Pancreas (tissue), 10 donors: ENCODE results near the gene PITPNM1. TPM values are rescaled to one million over a fixed set of nuclear protein-coding genes. Genes with fewer than 3 reads are reported as not detected.
"Not testable (repeated sequence)": the region's sequence is repeated elsewhere in the genome, so short reads cannot be mapped to it uniquely, and the experiment has no call there.

Experiments
- ATAC-seq, 4 donors: fragments of 200-7000 bp; cut with Tn5 transposase; one replicate each; pipeline versions ENCODE4 v1.8.0 to v1.9.1; 2020; ENCODE audit warnings: mild to moderate bottlenecking in 4 of 4, moderate library complexity in 4 of 4
- DNase-seq, 6 donors: peaks; one replicate each; pipeline ENCODE4 v3.0.0-alpha.2; 2020
- FAIRE-seq: peaks from 2 replicates; lab custom pipeline; 2012; peaks lifted over from hg19 to GRCh38; lab: Jason Lieb, UNC
- H3K27ac ChIP-seq, 4 donors: fragments of 200-600 bp; sonication (generic); 1 replicate in 3 of 4; 2 replicates in 1 of 4; pipeline versions ENCODE4 v1.5.0 to v1.8.0; 2020
- H3K27me3 ChIP-seq, 4 donors: fragments of 200-600 bp; one replicate each; pipeline ENCODE4 v1.8.0; 2021
- H3K36me3 ChIP-seq, 3 donors: fragments of 200-600 bp; sonication (generic) in 1 of 3; one replicate each; pipeline versions ENCODE4 v1.5.0 to v1.8.0; 2020 to 2021
- H3K4me1 ChIP-seq, 3 donors: fragments of 200-600 bp; one replicate each; pipeline ENCODE4 v1.8.0; 2021
- H3K4me3 ChIP-seq, 4 donors: fragments of 200-600 bp; sonication (generic) in 2 of 4; one replicate each; pipeline versions ENCODE4 v1.5.0 to v1.8.0; 2020 to 2021
- H3K9me3 ChIP-seq, 4 donors: fragments of 200-600 bp; one replicate each; pipeline ENCODE4 v1.8.0; 2021
- WGBS, 2 donors: extraction: QIAGEN DNeasy Blood & Tissue Kit; methylation state at CpG; one replicate each; pipeline ENCODE4 v1.1.7; 2013; 5-methylcytosine and 5-hydroxymethylcytosine counted together
- intact Hi-C, 3 donors: fragments of 100-400 bp; cut with DNase I; formaldehyde crosslinking; loops; one replicate each; pipeline versions ENCODE4 v1.11.1 to v1.14.2; 2022
- polyA plus RNA-seq, 2 donors: library from polyadenylated mRNA; stranded (reverse); fragments of 200-250 nt; gene quantifications; one replicate each; pipeline ENCODE4 v1.2.3, GENCODE V29; 2013
- total RNA-seq, 6 donors: library from RNA; stranded (reverse); fragmentation: NEBNext Ultra II Directional in 4 of 6; extraction: Animal tissue kit (Norgen Biotek cat#: 25700) in 4 of 6; gene quantifications; one replicate each; pipeline versions ENCODE4 v1.2.1 to v1.2.4, GENCODE V29; 2021 to 2023
- TF ChIP-seq, protein P1 (sequence below), 4 donors: fragments of 200-600 bp; sonication (generic) in 3 of 4; IDR thresholded peaks; one replicate each; pipeline versions ENCODE4 v1.5.0 to v1.8.0; 2021; ENCODE audit warnings: antibody characterized with exemption in 4 of 4
- donor health status: healthy with polysubstance abuse.
- donor health status: DM: no; HTN: no; CAD: no; lungs with moderate emphysema.
- donor health status: DM: no; HTN: no; CAD: no.
- donor health status: control.
- donor health status: control.
- donor health status: Bipolar disorder and iron deficiency.
- donor health status: DM: yes; HTN: yes; CAD: no.
- donor health status: DM: no; HTN: no; CAD: no.
- donor health status: DM: no; HTN: no; CAD: no.
- donor health status: DM: yes; HTN: yes; CAD: no.

PITPNM1 gene
- 10 to 100 TPM; 10.2 to 34.3 (median 20.5) TPM for total RNA-seq
- polyA plus RNA-seq: 10 to 100 TPM; 34.4 to 35.7 TPM

DNA sequence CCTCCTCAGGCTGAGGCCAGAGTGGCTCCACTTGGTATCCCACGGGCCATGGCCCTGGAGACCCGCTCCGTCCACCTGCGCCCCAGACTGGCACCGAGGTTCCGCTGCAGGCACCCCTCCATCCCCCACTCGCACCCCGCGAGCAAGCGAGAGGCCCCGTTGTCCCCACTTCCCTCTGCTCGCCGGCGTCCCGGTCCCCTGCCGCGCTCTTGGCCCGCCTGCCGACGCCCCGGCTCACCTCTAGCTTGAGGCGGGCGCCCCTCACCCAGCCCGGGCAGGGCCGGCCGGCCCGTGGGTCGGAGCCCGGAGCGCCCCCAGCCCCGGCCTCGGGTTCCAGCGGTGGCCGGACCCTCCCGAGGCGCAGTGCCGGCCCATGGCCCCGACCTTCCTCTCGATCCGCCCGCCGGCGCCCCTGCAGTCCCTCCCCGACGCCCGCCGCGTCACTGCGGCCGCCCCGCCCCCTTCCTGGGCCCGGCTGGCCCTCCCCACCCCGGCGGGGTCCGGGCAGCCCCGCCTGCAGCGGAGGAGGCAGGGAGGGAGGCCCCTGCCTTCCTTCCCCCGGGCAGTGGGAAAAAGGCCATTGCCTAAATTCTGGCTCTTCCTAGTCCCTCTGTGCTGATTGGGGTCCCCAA lies at the start of gene PITPNM1:
PITPNM1 (minus strand) TSS at position 414 of the 632 bp plus-strand sequence. CDS start 1,183 bp downstream, outside the sequence.
- Histone ChIP-seq H3K36me3 (no peaks in the 10 kb centered on the region), H3K4me3 (peak within 1 kb of the TSS; percentile 63 to 86 (median 80)), H3K27me3 (no peaks in the 10 kb centered on the region), H3K4me1 (peaks cover 0 to 26% (median 12%) of the 10 kb centered on the region in 3 donors), H3K27ac (peak within 1 kb of the TSS; percentile 95 to 98 (median 96)), H3K9me3 (no peaks in the 10 kb centered on the region)
- intact Hi-C loops: loop anchor here in 1 of 3 donors (10.0 kb wide), 1 partner anchor 90 kb away; the partner anchor contains the start of gene CARNS1
- FAIRE-seq: no peak
- DNase-seq: peak; percentile 64 to 89 (median 81)
- TF ChIP-seq, protein P1, sequence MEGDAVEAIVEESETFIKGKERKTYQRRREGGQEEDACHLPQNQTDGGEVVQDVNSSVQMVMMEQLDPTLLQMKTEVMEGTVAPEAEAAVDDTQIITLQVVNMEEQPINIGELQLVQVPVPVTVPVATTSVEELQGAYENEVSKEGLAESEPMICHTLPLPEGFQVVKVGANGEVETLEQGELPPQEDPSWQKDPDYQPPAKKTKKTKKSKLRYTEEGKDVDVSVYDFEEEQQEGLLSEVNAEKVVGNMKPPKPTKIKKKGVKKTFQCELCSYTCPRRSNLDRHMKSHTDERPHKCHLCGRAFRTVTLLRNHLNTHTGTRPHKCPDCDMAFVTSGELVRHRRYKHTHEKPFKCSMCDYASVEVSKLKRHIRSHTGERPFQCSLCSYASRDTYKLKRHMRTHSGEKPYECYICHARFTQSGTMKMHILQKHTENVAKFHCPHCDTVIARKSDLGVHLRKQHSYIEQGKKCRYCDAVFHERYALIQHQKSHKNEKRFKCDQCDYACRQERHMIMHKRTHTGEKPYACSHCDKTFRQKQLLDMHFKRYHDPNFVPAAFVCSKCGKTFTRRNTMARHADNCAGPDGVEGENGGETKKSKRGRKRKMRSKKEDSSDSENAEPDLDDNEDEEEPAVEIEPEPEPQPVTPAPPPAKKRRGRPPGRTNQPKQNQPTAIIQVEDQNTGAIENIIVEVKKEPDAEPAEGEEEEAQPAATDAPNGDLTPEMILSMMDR (IDR thresholded peaks at IDR 0.05): no peak
- WGBS, 2 donors: 1% methylated on average over 36 to 58 of the region's 58 CpGs
- peak; percentile 27 to 40 (median 31) for ATAC-seq

DNA sequence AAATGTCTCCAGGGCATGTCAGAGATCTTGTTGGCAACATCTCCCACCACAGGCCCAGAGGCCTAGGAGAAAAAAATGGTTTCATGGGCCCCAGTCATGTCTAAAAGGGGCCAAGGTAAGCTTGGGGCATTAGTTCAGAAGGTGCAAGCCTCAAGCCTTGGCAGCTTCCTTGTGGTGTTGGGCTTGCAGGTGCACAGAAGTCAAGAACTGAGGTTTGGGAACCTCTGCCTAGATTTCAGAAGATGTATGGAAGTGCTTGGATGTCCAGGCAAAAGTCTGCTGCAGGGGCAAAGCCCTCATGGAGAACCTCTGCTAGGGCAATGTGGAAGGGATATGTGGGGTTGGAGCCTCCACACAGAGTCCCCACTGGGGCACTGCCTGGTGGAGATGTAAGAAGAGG lies 46.5 kb upstream of the PITPNM1 start:
- H3K36me3 ChIP-seq, intact Hi-C loops, H3K4me3 ChIP-seq, H3K4me1 ChIP-seq, FAIRE-seq, H3K27me3 ChIP-seq, H3K27ac ChIP-seq, H3K9me3 ChIP-seq, ATAC-seq, DNase-seq: not testable (repeated sequence)

DNA sequence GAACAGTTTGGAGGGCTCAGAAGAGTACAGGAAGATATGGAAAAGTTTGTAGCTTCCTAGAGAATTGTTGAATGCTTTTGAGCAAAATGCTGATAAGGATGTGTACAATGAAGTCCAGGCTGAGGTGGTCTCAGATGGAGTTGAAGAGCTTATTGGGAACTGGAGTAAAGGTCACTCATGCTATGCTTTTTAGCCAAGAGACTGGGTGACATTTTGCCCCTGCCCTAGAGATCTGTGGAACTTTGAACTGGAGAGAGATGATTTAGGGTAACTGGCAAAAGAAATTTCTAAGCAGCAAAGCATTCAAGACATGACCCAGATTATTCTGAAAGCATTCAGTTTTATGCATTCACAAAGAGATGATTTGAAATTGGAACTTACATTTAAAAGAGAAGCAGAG lies 46.0 kb upstream of the PITPNM1 start:
- TF ChIP-seq, protein P1 (IDR thresholded peaks at IDR 0.05): no peak
- no peak for FAIRE-seq
- no peaks in the 10 kb centered on the region for H3K36me3 ChIP-seq

DNA sequence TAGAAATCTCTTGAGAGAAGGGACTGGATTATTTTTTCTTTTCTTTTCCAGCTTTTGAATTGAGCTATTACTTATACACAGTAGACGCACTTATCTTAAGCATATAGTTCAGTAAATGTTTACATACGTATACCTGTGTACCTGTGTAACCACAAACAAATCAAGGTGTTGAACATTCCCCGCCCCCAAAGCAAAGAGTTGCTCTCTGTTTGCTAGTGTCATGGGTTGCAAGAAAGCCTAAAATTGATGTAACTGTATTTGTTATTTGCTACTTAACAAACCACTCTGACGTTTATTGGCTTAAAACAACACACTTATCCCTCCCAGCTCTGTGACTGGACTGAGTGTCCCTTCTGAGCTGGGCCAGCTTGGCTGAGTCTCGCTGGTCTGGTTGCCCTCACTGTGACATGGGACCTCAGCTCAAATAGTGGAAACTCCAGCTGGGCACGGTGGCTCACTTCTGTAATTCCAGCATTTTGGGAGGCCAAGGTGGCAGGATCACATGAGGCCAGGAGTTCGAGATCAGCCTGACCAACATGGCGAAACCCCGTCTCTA lies 43.5 kb upstream of the PITPNM1 start:
- no peaks in the 10 kb centered on the region for H3K9me3 ChIP-seq
- ATAC-seq: no peak
- no peaks in the 10 kb centered on the region for H3K36me3 ChIP-seq
- FAIRE-seq: no peak
- no peak for DNase-seq
- 79 to 80% methylated on average over 9 of the region's 9 CpGs for WGBS, 2 donors
- TF ChIP-seq, protein P1 (IDR thresholded peaks at IDR 0.05): no peak
- peaks cover 4 to 6% (median 5%) of the 10 kb centered on the region in 3 donors for H3K4me1 ChIP-seq
- H3K27ac ChIP-seq: no peak overlapping the region
- no peak overlapping the region for H3K4me3 ChIP-seq
- intact Hi-C loops: no loop called here
- H3K27me3 ChIP-seq: no peaks in the 10 kb centered on the region

More for the DNA sequence above, 46.0 kb upstream of the PITPNM1 start:
- DNase-seq (no peak), ATAC-seq (no peak)
- H3K27me3 ChIP-seq: no peaks in the 10 kb centered on the region
- no peaks in the 10 kb centered on the region for H3K9me3 ChIP-seq
- intact Hi-C loops: no loop called here
- no peak overlapping the region for H3K4me3 ChIP-seq
- H3K4me1 ChIP-seq: no peaks in the 10 kb centered on the region
- no peak overlapping the region for H3K27ac ChIP-seq

DNA sequence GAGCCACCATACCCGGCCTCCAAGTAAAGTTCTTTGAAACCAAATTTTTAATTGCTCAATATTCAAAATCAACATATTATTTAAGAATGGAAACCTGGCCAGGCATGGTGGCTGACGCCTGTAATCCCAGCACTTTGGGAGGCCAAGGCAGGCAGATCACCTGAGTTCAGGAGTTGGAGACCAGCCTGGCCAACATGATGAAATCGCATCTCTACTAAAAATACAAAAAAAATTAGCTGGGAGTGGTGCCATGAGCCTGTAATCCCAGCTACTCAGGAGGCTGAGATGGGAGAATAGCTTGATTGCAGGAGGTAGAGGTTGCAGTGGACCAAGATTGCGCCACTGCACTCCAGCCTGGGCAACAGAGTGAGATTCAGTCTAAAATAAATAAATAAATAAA lies 42.9 kb upstream of the PITPNM1 start:
- DNase-seq, H3K27me3 ChIP-seq, H3K4me1 ChIP-seq, H3K9me3 ChIP-seq, FAIRE-seq, H3K36me3 ChIP-seq, intact Hi-C loops, H3K27ac ChIP-seq, H3K4me3 ChIP-seq, ATAC-seq: not testable (repeated sequence)
- 83 to 87% methylated on average over 4 of the region's 4 CpGs for WGBS, 2 donors

DNA sequence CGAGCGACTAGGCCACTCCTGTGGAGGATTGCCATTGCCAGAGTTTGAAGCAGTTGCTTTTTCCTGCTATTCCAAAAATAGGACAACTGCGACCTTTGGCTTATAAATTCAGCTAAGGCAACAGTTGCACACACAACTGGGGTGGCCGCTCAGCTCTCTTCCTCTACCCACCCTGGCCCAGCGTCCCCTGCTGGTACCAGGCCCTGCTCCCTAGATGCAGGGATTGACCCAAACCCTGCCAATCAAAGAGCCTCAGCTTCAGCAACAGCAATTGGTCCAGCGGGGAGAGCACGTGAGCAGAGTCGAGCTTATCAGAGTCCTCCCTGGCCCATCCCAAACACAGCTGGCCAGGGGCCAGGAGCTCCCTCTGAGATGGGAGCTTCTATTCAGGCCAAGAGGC lies 40.1 kb upstream of the PITPNM1 start:
- no peaks in the 10 kb centered on the region for H3K9me3 ChIP-seq
- FAIRE-seq (no peak), DNase-seq (peak in 1 of 6 donors; percentile 57), ATAC-seq (peak in 3 of 4 donors; percentile 13 to 47 (median 16))
- WGBS, 2 donors: 39 to 44% methylated on average over 8 of the region's 8 CpGs
- peaks cover 4 to 6% (median 5%) of the 10 kb centered on the region in 3 donors for H3K4me1 ChIP-seq
- TF ChIP-seq, protein P1 (IDR thresholded peaks at IDR 0.05): no peak
- H3K27me3 ChIP-seq: no peaks in the 10 kb centered on the region
- no peaks in the 10 kb centered on the region for H3K36me3 ChIP-seq
- H3K4me3 ChIP-seq: no peak overlapping the region
- H3K27ac ChIP-seq: peak overlapping the region in 2 of 4 donors; percentile 6 to 42
- intact Hi-C loops: no loop called here
